KMS-11 (cell line): ENCODE data around the gene NCAM1.

ENCODE experiments used
- H2AFZ ChIP-seq: fragments of 200-600 bp; sonication (generic); 2 replicates; pipeline ENCODE4 v1.6.1; 2016; ENCODE audit warnings: antibody characterized with exemption, mixed run types, low read depth
- H3K27ac ChIP-seq: fragments of 200-600 bp; sonication (generic); 2 replicates; pipeline ENCODE4 v1.6.1; 2016; ENCODE audit warnings: mild to moderate bottlenecking, mixed run types
- H3K27me3 ChIP-seq: fragments of 200-600 bp; sonication (generic); 2 replicates; pipeline ENCODE4 v1.6.1; 2017; ENCODE audit warnings: mild to moderate bottlenecking, low read depth, mixed run types, moderate library complexity; ENCODE audit not compliant: insufficient read depth
- H3K36me3 ChIP-seq: fragments of 200-600 bp; sonication (generic); 2 replicates; pipeline ENCODE4 v1.6.1; 2017; ENCODE audit warnings: mild to moderate bottlenecking, mixed run types; ENCODE audit not compliant: insufficient read depth
- H3K4me1 ChIP-seq: fragments of 200-600 bp; sonication (generic); 2 replicates; pipeline ENCODE4 v1.6.1; 2016; ENCODE audit warnings: mild to moderate bottlenecking, low read depth, mixed run types; ENCODE audit not compliant: poor library complexity, severe bottlenecking
- H3K4me2 ChIP-seq: fragments of 200-600 bp; sonication (generic); 2 replicates; pipeline ENCODE4 v1.7.0; 2016; ENCODE audit warnings: mild to moderate bottlenecking, mixed run types
- H3K4me3 ChIP-seq: fragments of 200-600 bp; sonication (generic); IDR thresholded peaks from 2 replicates; pipeline ENCODE4 v1.6.1; 2017; ENCODE audit warnings: low read depth, low read length, mixed read lengths; ENCODE audit not compliant: insufficient read depth
- H3K79me2 ChIP-seq: fragments of 200-600 bp; sonication (generic); 2 replicates; pipeline ENCODE4 v1.6.1; 2016; ENCODE audit warnings: low read depth, mixed run types; ENCODE audit not compliant: insufficient read depth
- H3K9ac ChIP-seq: fragments of 200-600 bp; sonication (generic); 2 replicates; pipeline ENCODE4 v1.6.1; 2016; ENCODE audit warnings: mild to moderate bottlenecking, mixed run types
- H4K20me1 ChIP-seq: fragments of 200-600 bp; sonication (generic); 2 replicates; pipeline ENCODE4 v1.6.1; 2016; ENCODE audit warnings: mild to moderate bottlenecking, mixed run types; ENCODE audit not compliant: insufficient read depth
- CTCF ChIP-seq: fragments of 200-600 bp; sonication (generic); conservative IDR thresholded peaks from 2 replicates; pipeline ENCODE4 v1.6.1; 2017; ENCODE audit warnings: low read depth, mild to moderate bottlenecking, antibody characterized with exemption, low read length, moderate library complexity, mixed read lengths

Gene NCAM1

GRCh38 chr11:113287801-113288200, 326.6 kb downstream of the NCAM1 start:
- no peak overlapping the region for H2AFZ ChIP-seq
- H3K9ac ChIP-seq, result no peak overlapping the region
- no peaks in the 10 kb centered on the region for H3K79me2 ChIP-seq
- no peak overlapping the region for H3K27ac ChIP-seq
- H3K4me1 ChIP-seq, result no peaks in the 10 kb centered on the region
- no peak for TF ChIP-seq CTCF
- H3K4me3 ChIP-seq, result no peak overlapping the region
- H3K27me3 ChIP-seq, result no peaks in the 10 kb centered on the region
- H3K4me2 ChIP-seq, result no peak overlapping the region
- H4K20me1 ChIP-seq, result no peaks in the 10 kb centered on the region
- H3K36me3 ChIP-seq, result no peaks in the 10 kb centered on the region

- no peak overlapping the region for H3K4me3 ChIP-seq
- no peaks in the 10 kb centered on the region for H3K27me3 ChIP-seq
- no peak overlapping the region for H3K9ac ChIP-seq
- no peaks in the 10 kb centered on the region for H3K36me3 ChIP-seq
- no peak overlapping the region for H2AFZ ChIP-seq
- no peak overlapping the region for H3K4me2 ChIP-seq
- no peaks in the 10 kb centered on the region for H4K20me1 ChIP-seq
- H3K4me1 ChIP-seq, result no peaks in the 10 kb centered on the region
- no peaks in the 10 kb centered on the region for H3K79me2 ChIP-seq
- no peak for TF ChIP-seq CTCF
- H3K27ac ChIP-seq, result no peak overlapping the region
Observed at GRCh38 chr11:113288286-113288863, 327.2 kb downstream of the NCAM1 start.

GRCh38 chr11:113289431-113290187, 328.4 kb downstream of the NCAM1 start:
- no peak overlapping the region for H3K4me2 ChIP-seq

GRCh38 chr11:113293936-113294335, 332.7 kb downstream of the NCAM1 start:
- Histone ChIP-seq H3K4me2 (no peak overlapping the region), H3K4me3 (no peak overlapping the region), H2AFZ (no peak overlapping the region), H3K79me2 (no peaks in the 10 kb centered on the region), H3K27ac (no peak overlapping the region), H4K20me1 (no peaks in the 10 kb centered on the region), H3K4me1 (no peaks in the 10 kb centered on the region), H3K9ac (no peak overlapping the region), H3K36me3 (no peaks in the 10 kb centered on the region), H3K27me3 (no peaks in the 10 kb centered on the region)
- TF ChIP-seq CTCF, result no peak

More at GRCh38 chr11:113289431-113290187, 328.4 kb downstream of the NCAM1 start:
- Histone ChIP-seq H3K36me3 (no peaks in the 10 kb centered on the region), H3K27ac (no peak overlapping the region), H3K4me3 (no peak overlapping the region), H3K9ac (no peak overlapping the region), H2AFZ (no peak overlapping the region), H3K4me1 (no peaks in the 10 kb centered on the region), H3K27me3 (no peaks in the 10 kb centered on the region), H4K20me1 (no peaks in the 10 kb centered on the region), H3K79me2 (no peaks in the 10 kb centered on the region)
- peak; percentile 82 for TF ChIP-seq CTCF
